Adipocyte (in vitro differentiated cells): ENCODE data around the gene RIT2.

Source experiments
- DNase-seq: peaks from one replicate; pipeline ENCODE4 v3.0.0-alpha.2; 2015; ENCODE audit warnings: low read depth
- H3K27me3 ChIP-seq: replicated peaks from 2 replicates; pipeline ENCODE4 v1.7.0; 2013; ENCODE audit warnings: mild to moderate bottlenecking, low read length, moderate library complexity; ENCODE audit not compliant: control insufficient read depth, insufficient read depth
- H3K36me3 ChIP-seq: 2 replicates; pipeline ENCODE4 v1.7.0; 2013; ENCODE audit warnings: low read length, mild to moderate bottlenecking, moderate library complexity; ENCODE audit not compliant: control insufficient read depth, insufficient read depth, severe bottlenecking
- H3K4me1 ChIP-seq: 2 replicates; pipeline ENCODE4 v1.7.0; 2013; ENCODE audit warnings: mild to moderate bottlenecking, low read length, moderate library complexity; ENCODE audit not compliant: control insufficient read depth, insufficient read depth
- H3K4me3 ChIP-seq: 2 replicates; pipeline ENCODE4 v1.7.0; 2013; ENCODE audit warnings: mild to moderate bottlenecking, low read length, moderate library complexity
- H3K9ac ChIP-seq: 2 replicates; pipeline ENCODE4 v1.7.0; 2013; ENCODE audit warnings: mild to moderate bottlenecking, low read length, moderate library complexity
- H3K9me3 ChIP-seq: 2 replicates; pipeline ENCODE4 v1.7.0; 2013; ENCODE audit warnings: mild to moderate bottlenecking, low read length, moderate library complexity; ENCODE audit not compliant: control insufficient read depth

The RIT2 gene

DNA sequence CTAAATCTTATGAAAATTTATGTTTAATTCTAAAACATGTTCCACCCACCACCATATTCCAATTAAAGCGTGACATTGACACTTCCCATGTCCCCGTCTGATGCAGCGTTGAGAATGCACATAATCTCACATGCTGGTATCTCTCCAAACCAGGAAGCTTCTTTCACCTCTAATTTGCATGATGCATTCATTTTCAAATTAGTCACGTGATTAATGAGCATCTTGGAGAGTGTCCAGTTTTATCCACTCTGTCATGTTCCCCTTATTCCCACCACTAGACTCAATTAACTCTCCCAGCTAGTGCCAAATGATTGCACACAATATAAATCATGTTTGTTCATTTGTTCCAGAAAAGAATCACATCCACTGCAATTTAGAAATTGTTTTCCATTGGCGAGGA lies 105.8 kb downstream of the RIT2 start:
- H3K4me3 ChIP-seq = no peak overlapping the region
- no peak overlapping the region for H3K9ac ChIP-seq
- no peaks in the 10 kb centered on the region for H3K9me3 ChIP-seq
- no peaks in the 10 kb centered on the region for H3K4me1 ChIP-seq
- H3K36me3 ChIP-seq = no peaks in the 10 kb centered on the region
- no peaks in the 10 kb centered on the region for H3K27me3 ChIP-seq
- DNase-seq = no peak

DNA sequence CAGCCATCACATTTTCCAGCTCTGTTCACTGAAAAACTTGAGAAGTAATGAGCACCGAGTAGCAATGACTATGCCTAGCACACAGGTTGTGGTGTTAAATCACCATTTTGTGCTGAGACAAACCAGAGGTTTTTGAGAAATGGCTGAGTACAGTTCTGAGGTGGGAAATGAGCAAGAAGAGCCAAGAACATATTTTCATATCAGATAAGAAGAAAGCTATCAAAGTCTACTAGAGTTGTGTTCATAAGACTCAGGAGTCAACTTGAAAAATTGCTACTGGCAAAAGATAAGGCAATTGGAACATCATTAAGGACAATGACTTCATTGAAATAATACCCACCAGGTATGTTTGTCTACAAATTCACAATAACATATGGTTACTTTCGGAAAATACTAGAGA lies 108.1 kb downstream of the RIT2 start:
- DNase-seq = no peak
- H3K4me3 ChIP-seq = no peak overlapping the region
- H3K9ac ChIP-seq = no peak overlapping the region
- no peaks in the 10 kb centered on the region for H3K36me3 ChIP-seq
- H3K4me1 ChIP-seq = no peaks in the 10 kb centered on the region
- no peaks in the 10 kb centered on the region for H3K9me3 ChIP-seq
- H3K27me3 ChIP-seq = no peaks in the 10 kb centered on the region

DNA sequence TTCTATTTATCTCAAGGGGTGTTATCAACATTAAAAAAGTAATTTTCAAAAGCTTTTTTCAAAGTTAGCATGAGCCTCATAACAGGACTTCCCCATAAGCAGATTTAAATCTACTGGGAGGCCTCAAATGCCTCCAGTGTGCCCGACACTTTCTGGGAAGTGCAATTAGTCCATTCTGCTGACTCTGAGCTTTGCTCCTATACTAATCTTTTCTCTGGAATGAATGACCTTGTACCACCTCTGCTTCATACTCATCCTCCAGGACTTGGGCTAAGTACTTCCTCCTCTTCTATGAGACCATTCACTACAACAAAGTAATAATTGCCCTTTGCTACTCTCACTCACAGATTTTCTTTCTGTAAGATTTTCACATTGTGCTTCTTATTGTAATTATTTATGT lies 111.1 kb downstream of the RIT2 start:
- H3K9ac ChIP-seq = no peak overlapping the region
- H3K9me3 ChIP-seq = no peaks in the 10 kb centered on the region
- H3K4me1 ChIP-seq = no peaks in the 10 kb centered on the region
- DNase-seq = no peak
- no peaks in the 10 kb centered on the region for H3K36me3 ChIP-seq
- H3K27me3 ChIP-seq = no peaks in the 10 kb centered on the region
- no peak overlapping the region for H3K4me3 ChIP-seq

DNA sequence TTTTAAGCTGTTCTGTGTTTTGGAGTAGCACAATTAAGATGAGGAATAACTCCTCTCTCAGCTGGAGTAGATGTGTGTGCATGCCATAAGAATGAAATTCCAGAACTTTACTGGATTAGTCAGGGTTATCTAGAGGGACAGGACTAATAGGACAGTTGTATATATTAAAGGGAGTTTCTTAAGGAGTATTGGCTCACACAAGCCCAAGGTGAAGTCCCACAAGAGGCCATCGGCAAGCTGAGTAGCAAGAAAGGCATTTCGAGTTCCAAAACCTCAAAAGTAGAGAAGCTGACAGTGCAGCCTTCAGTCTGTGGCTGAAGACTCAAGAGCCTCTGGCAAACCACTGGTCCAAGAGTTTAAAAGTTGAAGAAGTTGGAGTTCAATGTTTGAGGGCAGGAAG lies 113.7 kb downstream of the RIT2 start:
- Histone ChIP-seq H3K4me1 (no peaks in the 10 kb centered on the region), H3K36me3 (no peaks in the 10 kb centered on the region), H3K9me3 (no peaks in the 10 kb centered on the region), H3K27me3 (no peaks in the 10 kb centered on the region), H3K4me3 (no peak overlapping the region), H3K9ac (no peak overlapping the region)
- no peak for DNase-seq

DNA sequence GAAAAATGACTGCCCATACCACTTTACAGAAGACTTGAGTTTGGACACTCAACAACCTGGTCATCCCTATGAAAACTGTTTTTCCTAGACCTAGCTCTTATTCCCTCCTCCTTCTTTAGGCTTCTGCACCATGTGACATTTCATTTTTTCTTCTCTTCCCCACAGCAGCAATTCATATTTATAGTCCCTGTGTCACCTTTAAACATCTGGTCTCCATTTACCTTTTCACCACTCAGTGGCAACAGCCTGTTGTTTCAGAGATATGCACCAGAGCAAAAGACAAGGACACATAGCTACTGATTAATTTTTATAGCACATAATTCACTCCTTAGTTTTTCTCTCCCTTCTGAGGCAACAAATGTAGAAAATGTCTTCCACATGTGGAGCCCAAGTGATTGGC lies 118.7 kb downstream of the RIT2 start:
- Histone ChIP-seq H3K9me3 (no peaks in the 10 kb centered on the region), H3K27me3 (no peaks in the 10 kb centered on the region), H3K36me3 (no peaks in the 10 kb centered on the region), H3K4me1 (no peaks in the 10 kb centered on the region), H3K4me3 (no peak overlapping the region), H3K9ac (no peak overlapping the region)
- no peak for DNase-seq

DNA sequence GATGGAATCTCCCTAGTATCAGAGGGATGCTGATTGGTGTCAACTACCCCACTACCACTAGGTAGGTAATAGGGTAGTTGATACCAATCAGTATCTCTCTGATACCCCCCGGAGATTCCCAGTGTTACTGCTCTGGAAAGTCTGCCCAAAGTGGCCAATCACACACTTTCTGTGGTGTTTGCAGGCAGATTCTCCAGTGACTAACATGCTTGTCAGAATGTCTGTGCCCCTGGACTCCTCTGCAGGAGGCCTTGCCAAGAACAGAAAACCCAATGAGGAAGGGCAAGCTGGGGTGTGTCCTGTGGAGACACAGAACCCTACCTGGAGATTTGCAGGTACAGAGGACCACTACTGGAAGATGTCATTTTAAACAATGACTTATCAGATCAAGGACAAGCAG lies 135.1 kb downstream of the RIT2 start:
- Histone ChIP-seq H3K9ac (no peak overlapping the region), H3K27me3 (no peaks in the 10 kb centered on the region), H3K4me3 (no peak overlapping the region), H3K4me1 (peaks cover 5% of the 10 kb centered on the region), H3K36me3 (no peaks in the 10 kb centered on the region), H3K9me3 (no peaks in the 10 kb centered on the region)
- no peak for DNase-seq

DNA sequence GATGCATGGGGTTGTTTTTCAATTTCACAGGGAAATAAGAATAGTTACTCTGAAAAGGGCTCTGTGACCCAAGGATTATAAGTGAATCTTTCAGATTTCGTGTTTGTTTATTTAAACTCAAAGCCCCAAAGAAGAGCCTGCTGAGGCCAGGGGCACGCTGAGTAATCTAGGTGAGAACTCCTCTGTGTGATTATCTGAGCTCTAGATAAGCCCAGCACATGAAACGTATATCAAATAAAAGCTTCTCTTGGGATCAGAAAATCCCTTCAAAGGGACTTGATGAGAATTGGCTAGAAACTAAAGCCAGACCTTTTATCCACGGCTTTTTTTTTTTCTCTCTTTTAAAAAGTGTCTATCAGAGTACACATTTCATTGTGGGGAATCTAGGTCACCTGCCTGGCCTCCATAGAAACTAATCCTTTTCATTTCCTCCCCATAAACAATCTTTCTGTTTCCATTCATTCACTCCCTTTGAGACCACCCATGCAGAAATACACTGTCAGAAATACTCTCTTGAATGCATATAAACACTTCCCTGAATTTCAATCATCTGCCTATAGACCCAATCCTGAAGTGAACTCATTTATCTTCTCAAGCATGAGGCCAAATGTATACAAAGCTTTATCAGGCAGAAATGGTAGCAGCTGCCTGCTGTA lies 137.4 kb downstream of the RIT2 start:
- H3K4me1 ChIP-seq = peaks cover 5% of the 10 kb centered on the region
- no peaks in the 10 kb centered on the region for H3K27me3 ChIP-seq
- DNase-seq = no peak
- no peak overlapping the region for H3K4me3 ChIP-seq
- no peaks in the 10 kb centered on the region for H3K36me3 ChIP-seq
- no peak overlapping the region for H3K9ac ChIP-seq
- H3K9me3 ChIP-seq = no peaks in the 10 kb centered on the region

DNA sequence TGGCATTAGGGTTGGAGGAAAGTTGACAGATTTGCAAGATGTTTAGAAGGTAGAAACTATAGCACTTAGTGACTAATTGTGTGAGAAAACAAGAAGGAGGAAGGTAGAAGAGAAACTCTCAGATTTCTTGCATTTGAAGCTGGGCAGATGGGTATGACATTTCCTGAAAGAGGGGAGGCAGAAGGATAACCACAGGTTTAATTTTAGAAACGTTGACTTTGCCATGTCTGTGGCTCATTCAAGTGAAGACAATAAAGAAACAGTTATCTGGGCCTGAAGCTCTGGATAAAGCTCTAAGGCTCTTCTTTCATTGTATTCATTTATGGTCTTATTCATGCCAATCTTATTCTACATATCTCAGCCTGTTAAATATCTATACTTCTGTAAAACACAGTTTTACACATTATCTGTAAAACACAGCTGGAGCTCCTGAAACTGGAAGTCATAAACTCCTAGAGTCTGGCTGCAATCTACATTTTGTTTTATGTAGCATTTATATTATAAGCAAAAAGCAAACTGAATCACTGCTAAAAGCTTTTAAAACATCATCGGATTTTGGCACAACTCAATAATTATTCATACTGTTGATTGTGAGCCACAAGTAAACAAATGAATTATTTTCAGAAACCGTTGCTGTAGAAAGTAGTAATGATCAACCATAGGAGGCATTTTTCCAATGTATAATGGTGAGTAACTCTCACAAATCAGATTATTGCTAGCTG lies 138.5 kb downstream of the RIT2 start:
- Histone ChIP-seq H3K36me3 (no peaks in the 10 kb centered on the region), H3K9ac (no peak overlapping the region), H3K4me1 (peaks cover 5% of the 10 kb centered on the region), H3K4me3 (no peak overlapping the region), H3K27me3 (no peaks in the 10 kb centered on the region), H3K9me3 (no peaks in the 10 kb centered on the region)
- DNase-seq = no peak

DNA sequence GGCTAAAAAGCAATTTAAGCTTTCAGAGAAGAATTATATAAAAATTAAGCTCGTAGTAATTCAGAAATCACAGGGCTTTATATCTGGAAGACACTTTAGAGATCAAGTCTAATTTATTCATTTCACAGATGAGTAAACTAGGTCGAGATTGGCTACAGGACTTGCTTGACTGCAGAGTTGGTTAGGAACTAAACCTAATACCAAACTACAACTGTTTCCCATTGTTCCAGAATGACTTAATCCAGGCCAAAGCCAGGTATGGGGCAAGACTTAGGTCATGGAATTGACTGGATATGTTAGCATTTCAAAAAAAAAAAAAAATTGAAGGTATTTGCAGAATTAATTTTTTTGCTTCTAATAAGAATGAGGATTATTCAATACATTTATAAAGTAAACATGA lies 146.1 kb downstream of the RIT2 start:
- H3K36me3 ChIP-seq = no peaks in the 10 kb centered on the region

DNA sequence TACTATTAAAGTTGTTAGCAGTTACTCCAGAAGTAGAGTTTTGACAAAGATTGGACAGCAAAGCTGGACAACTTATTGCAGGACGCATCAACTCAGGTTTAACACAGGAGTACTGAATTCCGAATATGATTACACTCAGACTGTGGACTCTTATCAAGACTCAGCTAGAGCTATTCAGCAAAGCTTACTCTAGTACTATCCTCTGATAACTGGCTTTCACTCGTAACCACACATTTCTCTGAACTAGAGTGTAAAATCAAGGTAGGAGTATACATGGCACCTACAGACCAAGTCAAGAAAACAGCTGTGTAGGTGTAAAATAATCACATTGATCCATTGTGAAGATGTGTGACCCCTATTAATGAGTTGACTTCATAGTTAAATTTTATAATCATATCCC lies 154.2 kb downstream of the RIT2 start:
- no peak for DNase-seq
- no peak overlapping the region for H3K9ac ChIP-seq
- no peaks in the 10 kb centered on the region for H3K36me3 ChIP-seq
- H3K4me1 ChIP-seq = no peaks in the 10 kb centered on the region
- H3K4me3 ChIP-seq = no peak overlapping the region
- no peaks in the 10 kb centered on the region for H3K9me3 ChIP-seq
- H3K27me3 ChIP-seq = no peaks in the 10 kb centered on the region

More for the DNA sequence above, 146.1 kb downstream of the RIT2 start:
- no peak for DNase-seq
- Histone ChIP-seq H3K9ac (no peak overlapping the region), H3K27me3 (no peaks in the 10 kb centered on the region), H3K9me3 (no peaks in the 10 kb centered on the region), H3K4me1 (no peaks in the 10 kb centered on the region), H3K4me3 (no peak overlapping the region)

DNA sequence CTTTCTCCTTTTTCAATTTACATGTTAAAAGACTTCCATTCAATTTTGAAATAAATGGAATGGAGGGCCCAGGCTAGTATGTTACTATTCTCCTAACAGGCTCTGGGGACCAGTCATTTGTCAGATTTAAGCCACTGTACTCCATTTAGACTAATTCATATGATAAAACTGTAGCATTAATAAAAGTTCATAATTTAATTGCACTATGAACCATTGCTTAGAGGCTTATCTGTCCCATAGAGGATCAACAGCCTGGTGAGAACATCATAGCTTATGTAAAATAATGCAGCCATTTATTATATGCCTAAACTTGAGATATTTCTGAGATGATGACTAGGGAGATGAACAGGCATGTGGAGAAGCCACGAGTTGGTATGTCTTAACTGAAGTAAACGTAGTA lies 156.0 kb downstream of the RIT2 start:
- DNase-seq = no peak
- H3K4me3 ChIP-seq = no peak overlapping the region
- no peak overlapping the region for H3K9ac ChIP-seq
- no peaks in the 10 kb centered on the region for H3K9me3 ChIP-seq
- no peaks in the 10 kb centered on the region for H3K27me3 ChIP-seq
- H3K4me1 ChIP-seq = no peaks in the 10 kb centered on the region
- no peaks in the 10 kb centered on the region for H3K36me3 ChIP-seq

DNA sequence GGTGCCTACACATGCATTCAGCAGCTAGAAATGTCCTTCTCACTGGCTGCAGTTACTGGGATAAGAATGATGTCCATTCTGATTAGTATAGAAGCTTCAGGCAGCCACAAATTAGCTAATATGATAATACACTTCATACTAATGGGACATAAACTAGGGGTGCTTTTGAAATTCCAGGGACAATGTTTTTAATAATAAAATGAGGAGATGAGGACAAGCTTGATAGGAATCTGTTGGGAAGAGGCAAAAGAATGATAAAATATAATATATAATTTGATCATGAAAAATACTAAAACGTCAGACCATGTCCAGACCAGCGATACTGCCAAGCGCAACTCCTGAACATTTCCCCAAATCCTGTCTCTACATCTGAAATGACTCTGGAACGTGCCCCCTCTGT lies 157.1 kb downstream of the RIT2 start:
- no peaks in the 10 kb centered on the region for H3K27me3 ChIP-seq
- H3K4me3 ChIP-seq = no peak overlapping the region
- DNase-seq = no peak
- H3K9me3 ChIP-seq = no peaks in the 10 kb centered on the region
- H3K4me1 ChIP-seq = no peaks in the 10 kb centered on the region
- no peaks in the 10 kb centered on the region for H3K36me3 ChIP-seq
- H3K9ac ChIP-seq = no peak overlapping the region
